OCI-LY1 (cell line): ENCODE data around the gene SFTPB.
"Not testable (repeated sequence)": the region's sequence is repeated elsewhere in the genome, so short reads cannot be mapped to it uniquely, and the experiment has no call there.

Experiments used
- H2AFZ ChIP-seq: fragments of 200-600 bp; sonication (generic), shearing (Covaris generic); 2 replicates; pipeline ENCODE4 v1.6.0; 2014; ENCODE audit warnings: antibody characterized with exemption, mild to moderate bottlenecking, low read length
- H3F3A ChIP-seq: fragments of 200-600 bp; sonication (generic), shearing (Covaris generic); 2 replicates; pipeline ENCODE4 v1.6.0; 2014; ENCODE audit warnings: mild to moderate bottlenecking, antibody characterized with exemption, low read length, moderate library complexity; ENCODE audit not compliant: insufficient read depth
- H3K27ac ChIP-seq: fragments of 200-600 bp; sonication (generic); 2 replicates; pipeline ENCODE4 v1.5.1; 2014; ENCODE audit warnings: low read length, mixed run types, mild to moderate bottlenecking, low read depth; ENCODE audit not compliant: poor library complexity, severe bottlenecking
- H3K27me3 ChIP-seq: fragments of 200-600 bp; sonication (generic); 2 replicates; pipeline ENCODE4 v1.6.0; 2014; ENCODE audit warnings: antibody characterized with exemption, mild to moderate bottlenecking, low read length, moderate library complexity; ENCODE audit not compliant: insufficient read depth
- H3K36me3 ChIP-seq: fragments of 200-600 bp; sonication (generic); 2 replicates; pipeline ENCODE4 v1.6.1; 2014; ENCODE audit warnings: mild to moderate bottlenecking, antibody characterized with exemption, low read length, moderate library complexity, mixed read lengths; ENCODE audit not compliant: insufficient read depth
- H3K4me1 ChIP-seq: fragments of 200-600 bp; sonication (generic); 2 replicates; pipeline ENCODE4 v1.5.1; 2014; ENCODE audit warnings: mild to moderate bottlenecking, low read length, moderate library complexity; ENCODE audit not compliant: insufficient read depth, severe bottlenecking
- H3K4me2 ChIP-seq: fragments of 200-600 bp; sonication (generic), shearing (Covaris generic); 2 replicates; pipeline ENCODE4 v1.6.1; 2014; ENCODE audit warnings: low read length
- H3K4me3 ChIP-seq: fragments of 200-600 bp; sonication (generic); 2 replicates; pipeline ENCODE4 v1.5.1; 2014; ENCODE audit warnings: low read length, low read depth, mild to moderate bottlenecking, mixed read lengths; ENCODE audit not compliant: poor library complexity, severe bottlenecking
- H3K79me2 ChIP-seq: fragments of 200-600 bp; shearing (Covaris generic); 2 replicates; pipeline ENCODE4 v1.6.1; 2016; ENCODE audit warnings: mixed run types, low read length, mixed read lengths; ENCODE audit not compliant: insufficient read depth
- H3K9ac ChIP-seq: fragments of 200-600 bp; sonication (generic), shearing (Covaris generic); 2 replicates; pipeline ENCODE4 v1.6.1; 2014; ENCODE audit warnings: mild to moderate bottlenecking, low read length, mixed read lengths
- H3K9me2 ChIP-seq: fragments of 200-600 bp; sonication (generic), shearing (Covaris generic); 2 replicates; pipeline ENCODE4 v1.6.1; 2014; ENCODE audit warnings: low read depth, mild to moderate bottlenecking, low read length, mixed read lengths
- H3K9me3 ChIP-seq: fragments of 200-600 bp; shearing (Covaris generic); 2 replicates; pipeline ENCODE4 v1.6.1; 2014; ENCODE audit warnings: low read length, mixed read lengths
- H4K20me1 ChIP-seq: fragments of 200-600 bp; sonication (generic), shearing (Covaris generic); 2 replicates; pipeline ENCODE4 v1.6.0; 2016; ENCODE audit warnings: mild to moderate bottlenecking, low read length; ENCODE audit not compliant: insufficient read depth
- EZH2 ChIP-seq: fragments of 200-600 bp; sonication (generic), shearing (Covaris generic); IDR thresholded peaks from 2 replicates; pipeline ENCODE4 v1.8.0; 2017; ENCODE audit warnings: borderline replicate concordance, mixed run types, mild to moderate bottlenecking, antibody characterized with exemption, low read length, moderate library complexity, mixed read lengths
- TF ChIP-seq, protein P1 (sequence below): fragments of 200-600 bp; sonication (generic), shearing (Covaris generic); IDR thresholded peaks from 2 replicates; pipeline ENCODE4 v1.5.1; 2017; ENCODE audit warnings: mild to moderate bottlenecking, antibody characterized with exemption, low read length, moderate library complexity, mixed read lengths

SFTPB gene

GRCh38 chr2:85661139-85661858, 6.7 kb downstream of the SFTPB start:
- no peak overlapping the region for H2AFZ ChIP-seq
- H3K36me3 ChIP-seq = peaks cover 8% of the 10 kb centered on the region; the same call in 1 of the 2 replicates
- H3K4me2 ChIP-seq = no peak overlapping the region
- no peak overlapping the region for H3K27ac ChIP-seq
- H3K27me3 ChIP-seq = no peaks in the 10 kb centered on the region
- no peak overlapping the region for H3K9ac ChIP-seq
- H3K9me3 ChIP-seq = no peaks in the 10 kb centered on the region
- H4K20me1 ChIP-seq = no peaks in the 10 kb centered on the region
- H3K9me2 ChIP-seq = no peaks in the 10 kb centered on the region
- no peaks in the 10 kb centered on the region for H3F3A ChIP-seq
- no peak overlapping the region for H3K4me3 ChIP-seq
- no peaks in the 10 kb centered on the region for H3K79me2 ChIP-seq
- TF ChIP-seq EZH2 = no peak
- TF ChIP-seq, protein P1, sequence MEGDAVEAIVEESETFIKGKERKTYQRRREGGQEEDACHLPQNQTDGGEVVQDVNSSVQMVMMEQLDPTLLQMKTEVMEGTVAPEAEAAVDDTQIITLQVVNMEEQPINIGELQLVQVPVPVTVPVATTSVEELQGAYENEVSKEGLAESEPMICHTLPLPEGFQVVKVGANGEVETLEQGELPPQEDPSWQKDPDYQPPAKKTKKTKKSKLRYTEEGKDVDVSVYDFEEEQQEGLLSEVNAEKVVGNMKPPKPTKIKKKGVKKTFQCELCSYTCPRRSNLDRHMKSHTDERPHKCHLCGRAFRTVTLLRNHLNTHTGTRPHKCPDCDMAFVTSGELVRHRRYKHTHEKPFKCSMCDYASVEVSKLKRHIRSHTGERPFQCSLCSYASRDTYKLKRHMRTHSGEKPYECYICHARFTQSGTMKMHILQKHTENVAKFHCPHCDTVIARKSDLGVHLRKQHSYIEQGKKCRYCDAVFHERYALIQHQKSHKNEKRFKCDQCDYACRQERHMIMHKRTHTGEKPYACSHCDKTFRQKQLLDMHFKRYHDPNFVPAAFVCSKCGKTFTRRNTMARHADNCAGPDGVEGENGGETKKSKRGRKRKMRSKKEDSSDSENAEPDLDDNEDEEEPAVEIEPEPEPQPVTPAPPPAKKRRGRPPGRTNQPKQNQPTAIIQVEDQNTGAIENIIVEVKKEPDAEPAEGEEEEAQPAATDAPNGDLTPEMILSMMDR = no peak
- no peaks in the 10 kb centered on the region for H3K4me1 ChIP-seq

DNA sequence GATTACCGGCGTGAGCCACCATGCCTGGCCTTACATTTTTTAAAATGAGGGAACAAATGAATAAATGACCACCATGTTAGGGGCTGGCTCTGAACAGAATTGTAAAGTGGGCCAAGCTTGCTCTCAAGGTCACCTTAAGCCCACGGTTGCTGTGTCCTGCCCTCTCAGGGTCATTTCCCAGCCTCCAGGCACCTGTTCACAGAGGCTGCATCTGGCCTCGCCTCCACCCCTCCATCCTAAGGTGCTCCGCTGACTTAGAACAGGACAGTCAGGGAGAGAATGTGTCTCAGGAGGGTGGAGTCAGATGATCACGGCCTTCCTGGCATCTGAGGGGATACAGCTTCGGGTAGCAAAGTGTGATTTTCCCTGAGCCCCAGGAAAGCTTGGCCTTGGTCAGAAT, 7.3 kb downstream of the SFTPB start:
- H3K27me3 ChIP-seq = no peaks in the 10 kb centered on the region
- H3K4me3 ChIP-seq = no peak overlapping the region
- H3F3A ChIP-seq = no peaks in the 10 kb centered on the region

GRCh38 chr2:85660301-85660700, 7.7 kb downstream of the SFTPB start:
- peaks cover 15% of the 10 kb centered on the region; the same call in 1 of the 2 replicates for H3K36me3 ChIP-seq
- H3K9me3 ChIP-seq, H3K4me3 ChIP-seq, H3K9me2 ChIP-seq, H3K4me2 ChIP-seq, H2AFZ ChIP-seq, H3K9ac ChIP-seq, H3K27ac ChIP-seq, H3K79me2 ChIP-seq, H3K4me1 ChIP-seq, H4K20me1 ChIP-seq, H3F3A ChIP-seq, H3K27me3 ChIP-seq: not testable (repeated sequence)

More for the DNA sequence above, 7.3 kb downstream of the SFTPB start:
- TF ChIP-seq, protein P1 = no peak
- no peak for TF ChIP-seq EZH2
- Histone ChIP-seq H3K4me2 (no peak overlapping the region), H2AFZ (no peak overlapping the region), H4K20me1 (no peaks in the 10 kb centered on the region), H3K79me2 (no peaks in the 10 kb centered on the region), H3K4me1 (no peaks in the 10 kb centered on the region), H3K27ac (no peak overlapping the region), H3K9me2 (no peaks in the 10 kb centered on the region), H3K9me3 (no peaks in the 10 kb centered on the region), H3K36me3 (peaks cover 13% of the 10 kb centered on the region; the same call in 1 of the 2 replicates), H3K9ac (no peak overlapping the region)
